Stimulated activated CD4-positive, alpha-beta T cell treated with anti-CD3 and anti-CD28 coated beads, Interleukin-1b, Interleukin-23, amount 100 ng/mL, for 1 hour (primary cell): Measurements from ENCODE around the gene AIMP1.
"Not testable (repeated sequence)": the region's sequence is repeated elsewhere in the genome, so short reads cannot be mapped to it uniquely, and the experiment has no call there.

Experiments used
- DNase-seq, 2 donors: peaks; one replicate each; pipeline ENCODE4 v3.0.0-alpha.2; 2020; ENCODE audit warnings: low read depth in 2 of 2

AIMP1 gene

GRCh38 chr4:106353786-106354185 lies 37.4 kb downstream of the AIMP1 start:
- DNase-seq, result no peak

DNA sequence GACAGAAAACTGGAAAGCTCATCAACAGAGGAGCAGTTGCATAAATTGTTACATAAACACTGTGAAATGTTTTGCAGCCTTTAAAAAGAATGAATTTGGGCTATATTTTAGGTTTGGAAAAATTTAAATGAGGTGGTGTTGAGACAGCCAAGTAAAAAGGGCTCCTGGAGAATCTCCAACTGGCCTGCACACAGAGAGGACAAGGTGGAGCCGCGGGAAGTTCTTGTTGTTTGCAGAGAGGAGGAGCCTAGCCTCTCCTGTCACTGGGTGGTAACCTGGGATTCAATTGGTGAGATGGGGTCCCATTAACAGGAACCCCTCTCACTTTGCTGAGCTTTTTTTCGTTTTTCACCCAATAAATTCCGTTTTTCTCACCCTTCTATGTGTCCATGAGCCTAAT lies 38.8 kb downstream of the AIMP1 start:
- no peak for DNase-seq

DNA sequence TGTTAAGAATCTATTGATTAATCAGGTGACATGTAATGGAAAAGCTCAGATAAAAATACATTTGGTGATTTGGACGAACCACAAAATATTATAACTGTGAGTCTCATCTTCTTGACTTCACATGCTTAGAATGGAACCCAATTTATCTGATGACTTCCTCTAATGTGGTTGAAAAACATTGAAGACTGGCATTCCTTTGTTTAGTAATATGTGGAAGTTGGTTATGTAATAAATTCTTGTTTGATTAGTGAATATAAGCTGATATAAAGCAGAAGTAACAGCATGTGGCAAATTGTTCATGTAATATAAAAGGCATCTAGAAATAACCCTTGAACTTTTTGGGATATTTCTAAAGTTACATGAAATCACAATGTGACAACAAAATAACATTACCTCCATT lies 42.5 kb downstream of the AIMP1 start:
- no peak for DNase-seq

GRCh38 chr4:106362086-106362825 lies 45.9 kb downstream of the AIMP1 start:
- DNase-seq, result no peak

- no peak for DNase-seq
Observed at GRCh38 chr4:106364282-106364681, 47.9 kb downstream of the AIMP1 start.

DNA sequence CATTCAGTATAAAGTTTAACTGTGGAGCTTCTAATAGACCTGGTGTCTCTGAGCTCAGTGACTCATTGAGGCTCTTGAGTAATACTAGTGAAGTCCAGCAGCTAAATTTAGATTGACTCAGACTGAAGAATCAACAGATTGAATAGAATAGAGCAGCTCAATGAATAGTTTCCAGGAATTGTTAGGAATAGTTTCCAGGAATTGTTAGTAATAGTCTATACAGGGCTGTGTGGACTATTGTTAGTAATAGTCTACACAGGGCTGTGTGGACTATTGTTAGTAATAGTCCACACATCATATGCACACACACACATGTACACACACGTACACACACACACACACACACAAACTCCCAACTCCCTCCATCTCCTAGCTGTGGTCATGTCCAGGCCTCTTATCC lies 49.3 kb downstream of the AIMP1 start:
- no peak for DNase-seq

DNA sequence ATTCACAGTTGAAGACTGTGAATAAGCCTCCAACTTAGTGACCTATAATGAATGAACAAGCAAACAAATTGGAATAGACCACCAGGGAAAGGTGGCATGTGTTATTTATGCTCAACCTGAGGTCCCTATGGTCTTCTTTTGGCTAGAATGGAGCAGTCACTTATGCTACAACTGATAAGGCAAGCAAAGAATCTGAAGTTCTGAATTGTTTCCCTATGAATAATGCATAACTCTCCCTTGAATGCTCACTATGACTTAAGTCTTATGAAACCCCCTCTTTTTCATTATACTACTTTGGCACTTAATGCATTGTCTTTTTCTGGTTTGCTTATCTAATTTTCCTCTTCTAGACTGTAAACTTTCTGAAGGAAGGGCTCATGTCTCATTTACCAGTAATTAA lies 49.7 kb downstream of the AIMP1 start:
- DNase-seq, result no peak

DNA sequence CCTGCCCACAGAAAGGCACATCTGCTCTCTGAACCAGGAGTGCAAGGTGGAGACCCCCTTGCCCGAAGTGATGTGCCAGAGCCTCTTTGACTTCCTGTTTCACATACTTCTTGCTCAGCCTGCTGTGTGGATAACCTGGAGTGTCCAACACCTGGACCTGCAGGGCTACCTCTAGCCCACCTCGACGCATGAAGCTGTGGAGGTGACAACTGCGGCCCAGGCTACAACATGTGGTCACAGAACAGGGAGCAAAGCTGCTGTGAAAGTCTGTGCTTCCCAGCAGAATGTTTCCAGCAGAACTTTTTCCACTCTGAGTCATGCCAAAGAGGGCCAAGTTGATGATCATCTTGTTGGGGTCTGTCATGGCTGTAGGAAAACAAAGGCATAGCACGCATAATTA lies 50.7 kb downstream of the AIMP1 start:
- DNase-seq, result no peak

DNA sequence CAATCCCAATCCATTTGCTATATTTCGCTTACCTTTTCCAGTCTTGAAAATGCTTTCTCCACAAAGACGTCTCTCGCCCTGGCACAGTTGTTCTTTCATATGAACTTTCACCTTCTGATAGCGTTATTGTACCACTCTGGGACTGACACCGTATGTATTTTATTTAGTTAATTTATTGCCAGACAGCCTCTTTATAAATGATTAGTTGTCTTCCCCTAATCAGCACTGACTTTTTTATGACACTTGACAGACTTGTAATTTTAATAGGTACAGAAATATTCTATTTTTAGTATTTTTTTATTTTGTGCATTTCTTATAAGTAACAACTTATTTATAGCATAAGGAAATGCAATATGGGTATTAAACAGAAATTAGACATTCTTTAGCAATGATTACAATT lies 52.3 kb downstream of the AIMP1 start, which contains the start of gene GIMD1:
TSS of gene GIMD1 (minus strand) at position 101 of the 400 bp plus-strand sequence. CDS start 1,343 bp downstream, outside the sequence.
- no peak for DNase-seq

- DNase-seq, result no peak
Observed at GRCh38 chr4:106369456-106370060, 53.2 kb downstream of the AIMP1 start.

DNA sequence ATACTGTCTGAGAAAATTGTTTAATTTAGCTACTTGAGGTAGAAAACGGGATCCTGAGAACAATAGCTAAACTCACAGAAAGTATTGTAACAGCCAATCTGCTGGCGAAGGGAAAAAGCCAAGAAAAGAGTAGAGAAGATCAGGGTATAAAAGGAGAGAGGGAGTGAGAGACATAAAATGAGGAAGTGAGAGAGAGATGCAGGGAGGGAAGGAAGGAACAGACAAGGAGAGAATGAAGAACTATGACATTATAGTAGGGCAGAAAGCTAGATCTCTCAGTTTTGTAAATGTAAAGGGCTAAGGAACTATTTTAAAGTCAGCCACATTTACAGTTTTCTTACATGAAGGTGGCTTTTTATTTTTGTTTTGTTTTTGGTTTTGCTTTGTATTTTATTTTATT lies 53.9 kb downstream of the AIMP1 start:
- no peak for DNase-seq

DNA sequence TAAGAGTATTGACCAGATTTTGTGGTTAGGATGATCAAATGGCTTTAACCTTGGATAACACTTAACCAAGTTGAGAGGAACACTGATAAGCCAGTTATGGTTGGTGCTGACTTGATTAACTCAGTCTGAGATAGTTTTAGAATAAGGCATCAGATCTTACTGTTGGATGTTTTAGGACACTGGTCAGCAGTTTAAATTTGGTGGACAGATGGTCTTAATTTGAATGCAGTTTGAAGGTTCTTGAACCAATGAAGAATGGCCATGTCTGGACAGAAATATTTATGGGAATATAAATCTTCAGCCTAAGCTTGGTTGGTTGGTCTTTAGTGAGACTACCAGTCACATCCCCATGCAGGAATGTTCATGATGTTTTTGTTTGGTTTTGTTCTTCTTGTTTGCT lies 54.8 kb downstream of the AIMP1 start:
- no peak for DNase-seq

DNA sequence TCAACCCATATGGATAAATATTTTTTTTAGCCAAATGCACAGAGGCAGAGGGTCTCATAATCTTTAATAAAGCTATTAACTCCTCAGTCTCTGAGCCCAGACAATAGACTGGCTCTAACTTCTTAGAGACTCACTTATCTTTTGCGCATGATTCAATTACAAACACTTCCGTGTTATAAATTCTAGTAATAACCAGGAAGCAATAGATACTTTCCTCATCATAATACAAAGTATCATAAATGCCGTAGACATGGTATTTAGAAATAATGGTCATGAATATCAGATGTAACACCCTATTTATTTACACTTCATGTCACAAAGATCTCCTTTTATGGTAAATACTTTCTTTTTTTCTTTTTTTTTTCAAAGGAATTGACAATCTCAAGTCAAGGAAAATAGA lies 56.7 kb downstream of the AIMP1 start:
- no peak for DNase-seq

- DNase-seq, result no peak
Observed at GRCh38 chr4:106380179-106380578, 63.8 kb downstream of the AIMP1 start.

- no peak for DNase-seq
Observed at GRCh38 chr4:106384878-106385277, 68.5 kb downstream of the AIMP1 start.

DNA sequence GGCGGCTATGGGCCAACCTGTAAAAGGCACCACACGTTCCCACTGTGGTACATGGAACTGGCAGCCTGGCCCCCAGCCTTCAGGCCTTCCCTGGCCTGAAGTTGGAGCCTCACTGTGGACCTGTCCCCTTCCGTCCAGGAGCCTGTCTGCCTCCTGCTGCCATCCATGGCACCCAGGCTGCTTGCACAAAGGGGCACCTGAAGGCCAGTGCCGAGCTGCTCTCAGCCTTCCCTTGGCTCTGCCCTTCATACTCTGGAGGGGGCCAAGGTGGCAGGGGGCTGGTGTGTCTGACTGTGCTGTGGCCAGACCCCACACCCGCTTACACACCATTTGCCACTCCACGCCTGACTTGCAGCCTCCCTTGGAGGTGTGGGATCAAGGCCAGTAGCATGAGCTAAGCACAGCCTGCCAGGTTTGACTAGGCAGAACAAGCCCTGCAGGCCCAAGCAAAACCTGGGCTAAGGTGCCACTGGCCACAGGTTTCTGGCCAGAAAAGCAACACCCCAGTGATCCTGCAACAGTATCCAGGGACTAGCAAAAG lies 69.6 kb downstream of the AIMP1 start:
- no peak for DNase-seq

- no peak for DNase-seq
Observed at GRCh38 chr4:106395582-106395981, 79.2 kb downstream of the AIMP1 start.

- not testable (repeated sequence) for DNase-seq
Observed at GRCh38 chr4:106398898-106399297, 82.5 kb downstream of the AIMP1 start.
